ENCODE measurements around the gene PRKAG1. TPM values are rescaled to one million over a fixed set of nuclear protein-coding genes. Genes with fewer than 3 reads are reported as not detected.

Gene PRKAG1
- polyA plus RNA-seq, 1 experiment = 94.1 TPM

DNA sequence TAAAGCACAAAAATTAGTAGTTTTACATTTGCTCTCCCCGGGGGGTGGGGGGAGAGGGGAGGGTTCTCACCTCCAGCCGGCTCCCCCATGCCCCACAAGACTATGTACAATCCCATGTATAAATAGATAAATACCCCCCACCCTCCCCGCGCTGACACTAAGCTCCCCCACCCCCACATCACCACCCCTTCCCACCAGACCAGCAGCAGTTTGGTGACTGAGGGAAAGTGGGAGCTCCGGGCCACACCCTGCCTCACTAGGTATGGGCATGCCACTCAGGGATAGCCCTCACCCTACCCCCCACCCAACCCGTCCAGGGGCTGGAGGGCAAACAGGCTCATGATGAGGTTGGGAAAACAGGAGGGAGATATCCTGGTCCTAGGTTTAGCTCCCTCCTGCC is 1.9 kb upstream of the PRKAG1 start:
- ChIA-PET POLR2A (no interaction called here), CTCF (interaction anchor here (0.7 to 1.5 kb wide), 9 partner anchors 9 to 43 kb away, joined by 3 to 9 read pairs (median 3); partner anchors contain the start of gene DDN)
- DNase-seq (ENCODE audit: low read depth) = no peak
- Histone ChIP-seq H3K36me3 (ENCODE audit: control insufficient read depth, insufficient read depth, low read length) (peaks cover 14% of the 10 kb centered on the region), H3K27me3 (ENCODE audit: control insufficient read depth, insufficient read depth, low read length) (no peaks in the 10 kb centered on the region), H3K4me3 (ENCODE audit: low read depth, low read length) (no peak overlapping the region)
- TF ChIP-seq CTCF (IDR thresholded peaks at IDR 0.05; ENCODE audit: insufficient read depth, low read depth, low read length) = no peak

DNA sequence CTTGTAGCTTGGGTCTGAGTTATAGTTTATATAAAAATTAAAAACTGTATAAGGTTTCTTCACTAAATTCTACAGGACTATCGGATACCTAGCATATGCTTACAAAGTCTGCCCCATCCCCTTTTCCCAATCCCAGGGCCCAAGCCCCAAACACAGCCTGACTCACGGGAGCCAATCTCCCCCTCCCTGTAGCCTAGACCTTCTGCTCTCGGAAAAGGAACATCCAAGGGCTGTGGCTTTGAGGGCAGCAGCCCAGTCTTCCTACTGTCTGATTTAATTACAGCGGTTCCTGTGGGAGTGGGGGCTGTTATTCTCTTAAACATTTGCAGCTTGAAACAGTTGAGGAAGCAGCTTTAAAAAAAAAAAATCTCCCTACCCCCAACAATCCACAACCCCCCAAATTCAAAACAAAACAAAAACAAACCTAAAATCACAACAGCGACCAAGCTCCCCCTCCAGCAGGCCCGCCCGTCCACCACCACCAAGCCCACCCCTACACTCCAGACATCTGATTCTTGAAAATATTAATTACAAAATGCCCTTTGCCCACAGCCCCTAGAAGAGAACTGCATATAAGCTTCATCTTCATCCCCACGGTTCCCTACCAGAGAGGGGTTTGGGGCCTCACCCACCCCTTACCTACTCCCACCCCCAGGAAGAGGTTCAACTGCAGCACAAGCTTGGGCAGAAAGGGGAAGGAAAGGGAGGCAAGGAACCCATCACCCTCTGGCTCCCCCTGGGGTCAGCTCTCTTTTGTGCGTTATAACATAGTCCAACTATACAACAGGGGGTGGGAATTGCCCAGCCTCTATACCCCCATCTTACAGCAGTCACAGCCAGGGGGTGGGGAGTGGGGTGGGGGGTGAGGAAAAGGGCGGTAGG is 1.1 kb upstream of the PRKAG1 start:
- ChIA-PET POLR2A (interaction anchor here (0.6 kb wide), 1 partner anchor 62 kb away, joined by 14 read pairs; the partner anchor contains the start of gene ARF3), CTCF (interaction anchor here (0.7 to 1.5 kb wide), 10 partner anchors 10 to 44 kb away, joined by 3 to 9 read pairs (median 4); partner anchors contain the start of gene DDN)
- peak; percentile 53 for TF ChIP-seq CTCF (IDR thresholded peaks at IDR 0.05; ENCODE audit: insufficient read depth, low read depth, low read length)
- H3K4me3 ChIP-seq (ENCODE audit: low read depth, low read length) = no peak overlapping the region
- H3K36me3 ChIP-seq (ENCODE audit: control insufficient read depth, insufficient read depth, low read length) = peaks cover 13% of the 10 kb centered on the region
- no peaks in the 10 kb centered on the region for H3K27me3 ChIP-seq (ENCODE audit: control insufficient read depth, insufficient read depth, low read length)
- DNase-seq (ENCODE audit: low read depth) = no peak

- no peaks in the 10 kb centered on the region for H3K27me3 ChIP-seq (ENCODE audit: control insufficient read depth, insufficient read depth, low read length)
- no peak for DNase-seq (ENCODE audit: low read depth)
- H3K4me3 ChIP-seq (ENCODE audit: low read depth, low read length) = peak overlapping the region; percentile 84
- ChIA-PET POLR2A (interaction anchor here (0.6 kb wide), 1 partner anchor 62 kb away, joined by 14 read pairs; the partner anchor contains the start of gene ARF3), CTCF (interaction anchor here (0.7 to 1.5 kb wide), 3 partner anchors 11 to 31 kb away, joined by 3 to 5 read pairs (median 5); no protein-coding TSS in a partner anchor)
- TF ChIP-seq CTCF (IDR thresholded peaks at IDR 0.05; ENCODE audit: insufficient read depth, low read depth, low read length) = no peak
- peaks cover 10% of the 10 kb centered on the region for H3K36me3 ChIP-seq (ENCODE audit: control insufficient read depth, insufficient read depth, low read length)
Observed at GRCh38 chr12:49019120-49019430, 499 bp upstream of the PRKAG1 start.

DNA sequence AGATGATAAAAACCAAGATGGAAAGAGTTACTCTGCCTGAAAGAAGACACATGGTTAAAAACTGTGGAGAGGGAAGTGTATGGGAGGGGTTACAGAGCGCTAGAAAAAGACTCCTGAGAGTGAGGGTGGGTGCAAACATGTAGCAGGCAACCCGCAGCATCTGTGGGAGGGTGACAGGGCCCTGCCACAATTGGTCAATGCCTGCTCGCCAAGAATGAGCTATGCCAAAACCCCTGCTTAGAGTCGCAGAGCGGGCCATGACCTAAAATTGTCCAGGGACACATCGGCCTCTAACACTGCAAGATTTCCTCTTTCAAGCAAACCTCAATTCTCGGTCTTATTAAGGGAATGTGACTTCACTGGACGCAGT is 700 bp downstream of the PRKAG1 start:
- H3K27me3 ChIP-seq (ENCODE audit: control insufficient read depth, insufficient read depth, low read length) = no peaks in the 10 kb centered on the region
- peaks cover 8% of the 10 kb centered on the region for H3K36me3 ChIP-seq (ENCODE audit: control insufficient read depth, insufficient read depth, low read length)
- no peak for TF ChIP-seq CTCF (IDR thresholded peaks at IDR 0.05; ENCODE audit: insufficient read depth, low read depth, low read length)
- CTCF ChIA-PET = interaction anchor here (0.6 to 1.2 kb wide), 7 partner anchors 10 to 112 kb away, joined by 3 to 6 read pairs (median 5); no protein-coding TSS in a partner anchor
- no peak for DNase-seq (ENCODE audit: low read depth)
- H3K4me3 ChIP-seq (ENCODE audit: low read depth, low read length) = peak overlapping the region; percentile 84
- POLR2A ChIA-PET = interaction anchor here (0.6 to 0.7 kb wide), 2 partner anchors 17 to 20 kb away, joined by 3 read pairs; no protein-coding TSS in a partner anchor

DNA sequence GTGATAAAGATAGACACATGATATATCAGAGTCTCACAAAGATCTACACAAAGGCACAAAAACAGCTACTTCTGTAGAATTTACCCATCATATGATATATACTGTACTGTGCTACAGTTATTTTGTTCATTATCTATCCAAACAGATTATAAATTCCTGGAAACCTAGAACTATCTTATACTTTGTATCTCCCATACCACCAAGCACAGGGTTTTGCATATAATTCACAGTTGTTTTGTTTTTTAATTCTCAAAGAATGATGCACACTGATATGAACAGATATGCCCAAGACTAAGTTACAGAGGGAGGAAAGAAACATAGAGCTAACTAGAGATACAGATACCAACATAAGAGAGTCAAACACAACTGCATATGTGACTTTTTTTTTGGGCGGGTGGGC is 3.4 kb downstream of the PRKAG1 start:
- CTCF ChIA-PET = interaction anchor here (0.6 to 3.1 kb wide), 7 partner anchors 14 to 49 kb away, joined by 3 to 20 read pairs (median 3); no protein-coding TSS in a partner anchor
- TF ChIP-seq CTCF (IDR thresholded peaks at IDR 0.05; ENCODE audit: insufficient read depth, low read depth, low read length) = no peak
- no peak for DNase-seq (ENCODE audit: low read depth)
- H3K36me3 ChIP-seq (ENCODE audit: control insufficient read depth, insufficient read depth, low read length) = peaks cover 4% of the 10 kb centered on the region; the same call in 1 of the 2 replicates
- H3K4me3 ChIP-seq (ENCODE audit: low read depth, low read length) = no peak overlapping the region
- H3K27me3 ChIP-seq (ENCODE audit: control insufficient read depth, insufficient read depth, low read length) = no peaks in the 10 kb centered on the region
- POLR2A ChIA-PET = interaction anchor here (0.5 kb wide), 1 partner anchor 106 kb away, joined by 17 read pairs; no protein-coding TSS in a partner anchor
